ENCODE results near the gene FILIP1L. TPM values are rescaled to one million over a fixed set of nuclear protein-coding genes. Genes with fewer than 3 reads are reported as not detected.

Gene FILIP1L
- total RNA-seq, 3 donors from 2014 or later = 8.9 to 37.0 (median 17.1) TPM

DNA sequence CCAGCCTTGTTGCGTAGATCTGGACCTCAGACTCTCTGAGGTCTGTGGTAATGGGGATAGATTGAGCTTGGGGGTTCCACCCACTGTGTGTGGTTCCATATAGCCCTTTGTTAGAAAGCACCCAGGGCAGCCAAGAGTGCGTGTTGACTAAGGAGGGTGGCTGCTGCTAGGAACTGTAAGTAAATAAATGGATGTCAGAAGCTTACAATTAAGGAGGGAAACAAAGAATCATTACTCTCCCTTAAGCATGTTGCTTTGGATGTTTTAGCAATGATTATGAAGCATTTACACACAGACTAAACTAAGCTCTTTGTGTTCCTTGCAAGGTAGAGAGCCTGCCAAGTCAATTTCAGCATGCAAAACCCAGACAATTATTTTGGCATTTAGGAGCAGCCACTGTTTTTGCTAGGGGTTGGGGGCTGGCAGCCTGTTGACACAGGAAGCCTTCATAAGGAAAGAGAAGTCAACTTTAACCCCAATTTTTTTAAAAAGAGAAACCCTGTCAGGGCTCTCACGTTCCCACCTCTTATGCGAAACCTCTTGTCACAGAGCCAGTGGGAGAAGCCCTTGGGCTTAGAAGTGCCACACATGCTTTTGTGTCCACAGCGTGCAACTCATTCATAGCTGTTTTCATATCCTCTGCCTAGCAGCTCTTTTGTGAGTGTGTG is 168.8 kb downstream of the FILIP1L start:
- intact Hi-C loops (cut with DNase I, micrococcal nuclease) = no loop called here
- TF ChIP-seq, protein P1, sequence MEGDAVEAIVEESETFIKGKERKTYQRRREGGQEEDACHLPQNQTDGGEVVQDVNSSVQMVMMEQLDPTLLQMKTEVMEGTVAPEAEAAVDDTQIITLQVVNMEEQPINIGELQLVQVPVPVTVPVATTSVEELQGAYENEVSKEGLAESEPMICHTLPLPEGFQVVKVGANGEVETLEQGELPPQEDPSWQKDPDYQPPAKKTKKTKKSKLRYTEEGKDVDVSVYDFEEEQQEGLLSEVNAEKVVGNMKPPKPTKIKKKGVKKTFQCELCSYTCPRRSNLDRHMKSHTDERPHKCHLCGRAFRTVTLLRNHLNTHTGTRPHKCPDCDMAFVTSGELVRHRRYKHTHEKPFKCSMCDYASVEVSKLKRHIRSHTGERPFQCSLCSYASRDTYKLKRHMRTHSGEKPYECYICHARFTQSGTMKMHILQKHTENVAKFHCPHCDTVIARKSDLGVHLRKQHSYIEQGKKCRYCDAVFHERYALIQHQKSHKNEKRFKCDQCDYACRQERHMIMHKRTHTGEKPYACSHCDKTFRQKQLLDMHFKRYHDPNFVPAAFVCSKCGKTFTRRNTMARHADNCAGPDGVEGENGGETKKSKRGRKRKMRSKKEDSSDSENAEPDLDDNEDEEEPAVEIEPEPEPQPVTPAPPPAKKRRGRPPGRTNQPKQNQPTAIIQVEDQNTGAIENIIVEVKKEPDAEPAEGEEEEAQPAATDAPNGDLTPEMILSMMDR (IDR thresholded peaks at IDR 0.05) = no peak
- ATAC-seq = peak; percentile 68
- Histone ChIP-seq H3K4me3 (no peak overlapping the region), H3K4me1 (ENCODE audit: low read depth) (peaks cover 15% of the 10 kb centered on the region), H3K36me3 (ENCODE audit: low read depth) (no peaks in the 10 kb centered on the region), H3K9me3 (no peaks in the 10 kb centered on the region)
- peak in 1 of 3 donors; percentile 30 for DNase-seq

DNA sequence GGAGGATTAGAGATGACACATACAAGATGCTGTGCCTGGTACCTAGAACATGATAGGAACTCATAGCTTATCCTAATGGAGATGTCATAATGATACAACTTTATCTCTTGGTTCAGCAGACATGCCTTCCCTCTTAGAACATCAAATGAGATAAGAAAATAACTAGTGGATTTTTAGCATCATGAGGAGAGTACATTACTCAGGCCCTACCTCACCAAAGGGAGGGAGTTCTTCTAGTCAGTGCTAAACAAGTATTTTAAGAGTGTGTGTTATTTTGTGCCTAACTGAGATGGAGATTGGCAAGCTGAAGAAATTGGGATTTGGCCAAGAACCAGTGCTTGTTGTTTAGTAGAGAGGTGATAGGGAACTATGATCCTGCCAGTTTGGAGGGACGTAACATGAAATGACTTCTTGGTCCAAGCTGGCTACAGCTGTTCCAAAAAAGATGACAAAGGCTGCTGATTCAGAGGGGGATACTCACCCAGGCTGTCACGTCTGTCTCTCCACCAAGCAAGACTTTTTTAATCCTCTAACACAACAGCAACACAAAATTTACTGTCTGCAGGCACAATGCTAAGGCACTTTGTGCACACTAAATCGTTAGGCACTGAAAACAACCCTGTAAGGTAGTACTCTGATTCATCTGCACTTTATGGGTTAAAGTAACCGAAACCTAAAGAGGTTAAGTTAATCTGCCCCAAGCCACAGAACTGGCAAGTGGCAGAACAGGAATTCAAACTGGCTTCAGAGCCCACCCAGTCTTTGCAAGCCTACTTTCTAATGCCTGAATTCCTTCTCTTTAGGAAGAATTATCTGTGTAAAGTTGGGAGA is 170.2 kb downstream of the FILIP1L start:
- no peak overlapping the region for H3K4me3 ChIP-seq
- no peaks in the 10 kb centered on the region for H3K9me3 ChIP-seq
- TF ChIP-seq, protein P1 (IDR thresholded peaks at IDR 0.05) = no peak
- no peak for ATAC-seq
- intact Hi-C loops (cut with DNase I, micrococcal nuclease) = no loop called here
- H3K4me1 ChIP-seq (ENCODE audit: low read depth) = peaks cover 11% of the 10 kb centered on the region
- no peak for DNase-seq
- H3K36me3 ChIP-seq (ENCODE audit: low read depth) = no peaks in the 10 kb centered on the region

DNA sequence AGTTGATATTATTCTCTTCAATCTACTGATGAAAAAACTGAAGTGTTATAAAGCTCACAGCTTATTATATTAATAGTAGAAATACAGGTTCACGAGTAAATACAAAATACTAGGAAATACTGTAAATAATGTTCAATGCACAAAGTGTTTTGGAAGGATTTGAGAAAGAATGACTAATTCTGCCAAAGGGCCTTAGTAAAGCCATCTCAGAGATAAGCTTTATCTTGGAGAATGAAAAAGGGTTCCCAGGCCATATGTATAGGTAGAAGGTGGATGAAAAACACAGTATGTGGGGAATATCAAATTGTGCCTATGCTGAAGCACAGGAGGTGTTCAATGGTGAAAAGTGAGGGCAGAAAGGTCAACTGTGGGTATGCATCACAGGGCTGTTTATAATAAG is 173.1 kb downstream of the FILIP1L start:
- Histone ChIP-seq H3K4me3 (no peak overlapping the region), H3K9me3 (no peaks in the 10 kb centered on the region), H3K36me3 (ENCODE audit: low read depth) (no peaks in the 10 kb centered on the region), H3K4me1 (ENCODE audit: low read depth) (peaks cover 9% of the 10 kb centered on the region)
- intact Hi-C loops (cut with DNase I, micrococcal nuclease) = no loop called here
- ATAC-seq (no peak), DNase-seq (no peak)
- TF ChIP-seq, protein P1 (IDR thresholded peaks at IDR 0.05) = no peak

DNA sequence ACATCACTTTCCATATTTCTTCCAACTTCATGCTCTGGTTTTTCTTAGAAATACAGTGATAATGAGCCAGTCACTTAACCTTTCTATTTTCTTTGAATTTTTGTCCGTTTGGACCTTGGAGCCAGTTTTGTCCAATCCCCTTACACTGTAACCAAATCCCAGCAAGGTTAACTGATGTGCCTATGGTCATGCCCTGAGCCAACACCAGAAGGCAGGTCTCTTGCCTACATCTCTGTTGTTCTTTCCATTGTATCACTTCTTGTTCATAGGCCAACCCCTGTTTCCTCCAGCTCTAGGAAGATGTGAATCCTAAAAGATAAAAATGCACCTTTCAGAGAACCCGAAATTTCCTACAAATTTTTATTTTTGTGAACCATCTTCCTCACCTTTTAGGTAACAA is 174.0 kb downstream of the FILIP1L start:
- TF ChIP-seq, protein P1 (IDR thresholded peaks at IDR 0.05) = no peak
- ATAC-seq = no peak
- H3K4me3 ChIP-seq = no peak overlapping the region

DNA sequence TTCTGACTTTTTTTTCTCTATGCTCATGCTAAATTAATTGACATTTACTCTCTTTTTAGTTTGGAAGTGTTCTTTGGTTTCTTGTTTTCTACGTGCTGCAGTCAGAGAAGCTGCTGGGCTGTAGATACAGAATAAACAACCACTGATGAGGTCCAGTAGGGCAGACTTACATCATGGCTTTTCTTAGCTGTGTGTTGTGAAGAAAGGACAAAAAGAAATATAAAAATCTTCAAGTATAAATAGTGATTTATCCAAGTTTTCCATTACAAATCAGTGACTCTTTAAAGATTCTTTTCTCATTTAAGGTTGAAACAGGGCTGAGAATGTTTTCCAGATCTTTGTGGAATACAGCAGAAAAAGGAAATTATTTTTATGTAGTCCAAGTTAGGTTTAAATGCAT is 174.4 kb downstream of the FILIP1L start:
- TF ChIP-seq, protein P1 (IDR thresholded peaks at IDR 0.05) = no peak
- Histone ChIP-seq H3K4me1 (ENCODE audit: low read depth) (peaks cover 11% of the 10 kb centered on the region), H3K9me3 (no peaks in the 10 kb centered on the region), H3K4me3 (no peak overlapping the region), H3K36me3 (ENCODE audit: low read depth) (no peaks in the 10 kb centered on the region)
- ATAC-seq (no peak), DNase-seq (no peak)
- intact Hi-C loops (cut with DNase I, micrococcal nuclease) = no loop called here

More for the DNA sequence above, 174.0 kb downstream of the FILIP1L start:
- Histone ChIP-seq H3K36me3 (ENCODE audit: low read depth) (no peaks in the 10 kb centered on the region), H3K9me3 (no peaks in the 10 kb centered on the region), H3K4me1 (ENCODE audit: low read depth) (peaks cover 12% of the 10 kb centered on the region)
- DNase-seq = no peak
- intact Hi-C loops (cut with DNase I, micrococcal nuclease) = no loop called here
